GM03348 (cell line): ENCODE measurements around the gene OR2W1.

Experiments used
- DNase-seq: peaks from one replicate; pipeline ENCODE4 v3.0.0; 2012; ENCODE audit warnings: low spot score

The OR2W1 gene

GRCh38 chr6:29045075-29045474 is at the start of gene OR2W1:
Gene OR2W1, minus strand, starts transcription at chr6:29045175. Its CDS starts 0 bp downstream, at chr6:29045175.
- no peak for DNase-seq

- DNase-seq = no peak
Measured at GRCh38 chr6:29092957-29093356, 48.0 kb upstream of the OR2W1 start.

- DNase-seq = no peak
Measured at GRCh38 chr6:29087213-29087612, 42.2 kb upstream of the OR2W1 start, which contains the start of gene OR2B3. Gene OR2B3, minus strand, starts transcription at chr6:29087313. Its CDS starts 65 bp downstream, at chr6:29087248.

- DNase-seq = no peak
Measured at GRCh38 chr6:29082457-29082856, 37.5 kb upstream of the OR2W1 start.

- DNase-seq = no peak
Measured at GRCh38 chr6:29081312-29081711, 36.3 kb upstream of the OR2W1 start.

GRCh38 chr6:29079203-29079602 is 34.2 kb upstream of the OR2W1 start:
- no peak for DNase-seq

- DNase-seq = peak; percentile 8
Measured at GRCh38 chr6:29071831-29072723, 27.1 kb upstream of the OR2W1 start.

GRCh38 chr6:29051680-29052079 is 6.7 kb upstream of the OR2W1 start:
- no peak for DNase-seq

GRCh38 chr6:29035951-29036350 is 9.0 kb downstream of the OR2W1 start:
- DNase-seq = no peak

GRCh38 chr6:29028821-29029220 is 16.2 kb downstream of the OR2W1 start:
- no peak for DNase-seq

- DNase-seq = no peak
Measured at GRCh38 chr6:29025927-29026585, 18.9 kb downstream of the OR2W1 start.

GRCh38 chr6:29021434-29021833 is 23.5 kb downstream of the OR2W1 start:
- no peak for DNase-seq

GRCh38 chr6:29019629-29020028 is 25.3 kb downstream of the OR2W1 start:
- DNase-seq = no peak

- no peak for DNase-seq
Measured at GRCh38 chr6:29017428-29017802, 27.6 kb downstream of the OR2W1 start.

GRCh38 chr6:29016559-29017427 is 28.2 kb downstream of the OR2W1 start:
- peak; percentile 75 for DNase-seq

GRCh38 chr6:29014729-29015608 is 30.0 kb downstream of the OR2W1 start:
- peak; percentile 55 for DNase-seq

- peak; percentile 68 for DNase-seq
Measured at GRCh38 chr6:29011276-29011734, 33.7 kb downstream of the OR2W1 start.

- DNase-seq = no peak
Measured at GRCh38 chr6:29009358-29009757, 35.6 kb downstream of the OR2W1 start.

GRCh38 chr6:29008089-29008488 is 36.9 kb downstream of the OR2W1 start:
- DNase-seq = no peak

GRCh38 chr6:29005183-29005885 is 39.6 kb downstream of the OR2W1 start, which contains the start of gene ZNF311:
Gene ZNF311, minus strand, starts transcription at chr6:29005315. Its CDS starts 1,361 bp downstream, at chr6:29003954.
- DNase-seq = peak; percentile 86
